Fibroblast of pulmonary artery (primary cell): ENCODE results near the gene FUT7.

Source experiments
- DNase-seq: peaks from one replicate; pipeline ENCODE4 v3.0.0-alpha.2; 2010; ENCODE audit warnings: low read depth
- H3K4me3 ChIP-seq: replicated peaks from 2 replicates; pipeline ENCODE4 v1.5.1; 2011; ENCODE audit warnings: low read depth, mild to moderate bottlenecking, control low read depth, low read length, moderate library complexity
- TF ChIP-seq, protein P1 (sequence below): IDR thresholded peaks from 2 replicates; pipeline ENCODE4 v1.5.1; 2011; ENCODE audit warnings: mild to moderate bottlenecking, control low read depth, low read length, inconsistent platforms; ENCODE audit errors: missing control alignments

FUT7 gene

DNA sequence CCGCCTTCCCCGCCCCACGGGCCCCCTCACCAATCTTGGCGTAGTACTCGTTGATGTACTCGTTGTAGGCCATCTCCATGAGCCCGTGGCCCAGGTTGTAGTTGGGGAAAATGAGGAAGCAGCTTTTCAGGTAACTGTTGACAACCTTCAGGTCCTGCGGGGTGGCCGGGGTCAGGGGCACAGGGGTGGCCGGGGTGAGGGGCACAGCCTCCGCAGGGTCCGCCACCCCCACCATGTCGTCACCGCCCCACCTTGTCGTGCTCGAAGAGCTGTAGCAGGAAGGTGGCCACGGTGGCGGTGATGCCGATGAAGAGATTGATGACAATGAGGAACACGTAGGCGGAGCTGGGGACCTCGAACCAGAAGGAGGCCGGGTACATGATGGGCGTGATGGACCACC, 20.7 kb downstream of the FUT7 start:
- no peak overlapping the region for H3K4me3 ChIP-seq
- DNase-seq: no peak
- TF ChIP-seq, protein P1, sequence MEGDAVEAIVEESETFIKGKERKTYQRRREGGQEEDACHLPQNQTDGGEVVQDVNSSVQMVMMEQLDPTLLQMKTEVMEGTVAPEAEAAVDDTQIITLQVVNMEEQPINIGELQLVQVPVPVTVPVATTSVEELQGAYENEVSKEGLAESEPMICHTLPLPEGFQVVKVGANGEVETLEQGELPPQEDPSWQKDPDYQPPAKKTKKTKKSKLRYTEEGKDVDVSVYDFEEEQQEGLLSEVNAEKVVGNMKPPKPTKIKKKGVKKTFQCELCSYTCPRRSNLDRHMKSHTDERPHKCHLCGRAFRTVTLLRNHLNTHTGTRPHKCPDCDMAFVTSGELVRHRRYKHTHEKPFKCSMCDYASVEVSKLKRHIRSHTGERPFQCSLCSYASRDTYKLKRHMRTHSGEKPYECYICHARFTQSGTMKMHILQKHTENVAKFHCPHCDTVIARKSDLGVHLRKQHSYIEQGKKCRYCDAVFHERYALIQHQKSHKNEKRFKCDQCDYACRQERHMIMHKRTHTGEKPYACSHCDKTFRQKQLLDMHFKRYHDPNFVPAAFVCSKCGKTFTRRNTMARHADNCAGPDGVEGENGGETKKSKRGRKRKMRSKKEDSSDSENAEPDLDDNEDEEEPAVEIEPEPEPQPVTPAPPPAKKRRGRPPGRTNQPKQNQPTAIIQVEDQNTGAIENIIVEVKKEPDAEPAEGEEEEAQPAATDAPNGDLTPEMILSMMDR: no peak

DNA sequence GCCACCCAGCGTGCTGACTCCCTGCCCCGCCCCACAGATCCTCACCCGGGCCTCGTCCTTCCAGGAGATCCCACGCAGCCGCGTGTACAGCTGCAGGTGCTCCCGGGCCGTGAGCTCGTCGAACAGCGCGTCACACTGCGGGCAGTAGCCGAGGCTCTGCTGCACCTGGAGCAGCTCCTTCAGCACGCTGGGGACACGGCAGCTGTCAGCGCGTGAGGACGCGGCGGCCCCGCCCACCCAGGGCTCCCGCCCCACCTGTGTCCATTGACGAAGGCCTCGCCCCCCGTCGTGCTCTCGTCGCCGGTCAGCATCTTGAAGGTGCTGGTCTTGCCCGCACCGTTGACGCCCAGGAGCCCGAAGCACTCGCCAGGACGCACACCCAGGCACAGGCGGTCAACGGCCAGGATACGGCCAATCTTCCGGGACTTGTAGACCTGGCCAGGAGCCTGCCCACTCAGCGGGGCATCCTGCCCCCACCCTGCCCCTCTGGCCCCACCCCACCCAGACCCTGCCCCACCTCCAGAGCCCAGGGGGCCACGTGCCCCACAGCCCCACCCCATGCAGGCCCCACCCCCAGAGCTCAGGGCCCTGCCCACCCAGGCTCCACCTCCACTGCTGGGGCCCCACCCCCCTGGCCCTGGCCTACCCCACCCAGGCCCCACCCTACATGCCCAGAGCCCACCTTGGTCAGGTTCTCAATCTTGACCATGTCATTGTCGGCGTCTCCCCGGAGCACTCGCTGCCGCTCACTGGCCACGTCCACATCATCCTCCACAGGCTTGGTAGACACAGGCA, 21.8 kb downstream of the FUT7 start:
- no peak for DNase-seq
- TF ChIP-seq, protein P1: no peak
- no peak overlapping the region for H3K4me3 ChIP-seq

DNA sequence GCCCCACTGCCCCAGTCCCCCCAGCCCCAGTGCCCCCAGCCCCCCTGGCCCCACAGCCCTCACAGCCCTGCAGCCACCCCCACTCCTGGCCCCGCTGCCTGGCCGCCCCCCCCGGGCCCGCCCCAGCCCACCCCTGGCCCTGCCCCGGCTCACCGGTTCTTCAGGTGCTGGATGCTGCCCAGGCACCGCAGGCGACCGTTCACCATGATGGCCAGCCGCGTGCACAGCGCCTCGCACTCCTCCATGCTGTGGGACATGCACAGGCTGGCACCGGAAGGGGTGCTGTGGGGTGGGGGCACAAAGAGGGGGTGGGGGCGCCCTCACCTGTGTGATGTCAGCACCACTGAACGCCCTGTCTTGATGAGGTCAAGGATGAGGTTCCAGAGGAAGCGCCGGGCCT, 22.7 kb downstream of the FUT7 start:
- no peak for DNase-seq
- TF ChIP-seq, protein P1: no peak
- H3K4me3 ChIP-seq: no peak overlapping the region

DNA sequence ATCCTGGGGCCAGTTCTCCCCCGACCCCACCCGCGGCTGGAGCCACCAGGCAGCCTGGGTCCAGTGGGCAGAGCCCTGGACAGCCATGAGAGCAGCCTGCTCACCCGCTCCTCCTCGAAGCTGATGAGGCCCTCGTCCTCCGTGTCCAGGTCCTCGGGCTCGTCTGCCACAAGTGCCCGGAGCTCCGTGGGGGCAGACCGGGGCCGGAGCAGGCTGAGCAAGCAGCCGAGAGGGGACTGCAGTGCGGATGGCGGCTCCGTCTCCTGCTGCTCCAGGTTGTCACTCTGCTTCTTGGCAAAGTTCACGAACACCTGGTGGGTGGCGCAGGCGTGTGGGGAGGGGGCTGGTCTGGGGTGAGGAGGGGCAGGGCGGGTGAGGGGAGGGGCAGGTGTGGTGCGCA, 23.6 kb downstream of the FUT7 start:
- H3K4me3 ChIP-seq: no peak overlapping the region
- no peak for DNase-seq
- TF ChIP-seq, protein P1: no peak

DNA sequence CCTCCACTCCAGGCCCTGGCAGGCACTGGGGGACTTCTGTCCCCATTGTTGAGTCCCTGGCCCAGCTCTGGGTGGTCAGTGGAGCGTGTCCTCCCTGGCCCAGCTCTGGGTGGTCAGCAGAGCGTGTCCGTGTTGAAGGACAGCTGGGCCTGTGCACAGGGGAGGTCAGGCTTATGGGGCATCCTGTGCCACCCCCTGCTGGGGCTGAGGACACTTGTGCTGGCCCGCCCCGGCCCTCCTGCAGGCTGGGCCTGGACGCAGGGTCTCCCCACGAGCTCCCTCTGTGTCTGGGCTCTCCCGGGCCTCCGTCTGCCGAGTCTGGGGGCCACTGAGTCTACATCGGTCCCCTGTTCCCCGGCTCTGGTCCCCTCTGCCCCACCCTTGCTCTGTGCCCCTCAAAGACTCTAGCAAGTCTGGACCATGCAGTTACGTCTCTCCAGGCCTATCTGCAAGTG, 24.0 kb downstream of the FUT7 start:
- TF ChIP-seq, protein P1: no peak
- DNase-seq: no peak
- no peak overlapping the region for H3K4me3 ChIP-seq

DNA sequence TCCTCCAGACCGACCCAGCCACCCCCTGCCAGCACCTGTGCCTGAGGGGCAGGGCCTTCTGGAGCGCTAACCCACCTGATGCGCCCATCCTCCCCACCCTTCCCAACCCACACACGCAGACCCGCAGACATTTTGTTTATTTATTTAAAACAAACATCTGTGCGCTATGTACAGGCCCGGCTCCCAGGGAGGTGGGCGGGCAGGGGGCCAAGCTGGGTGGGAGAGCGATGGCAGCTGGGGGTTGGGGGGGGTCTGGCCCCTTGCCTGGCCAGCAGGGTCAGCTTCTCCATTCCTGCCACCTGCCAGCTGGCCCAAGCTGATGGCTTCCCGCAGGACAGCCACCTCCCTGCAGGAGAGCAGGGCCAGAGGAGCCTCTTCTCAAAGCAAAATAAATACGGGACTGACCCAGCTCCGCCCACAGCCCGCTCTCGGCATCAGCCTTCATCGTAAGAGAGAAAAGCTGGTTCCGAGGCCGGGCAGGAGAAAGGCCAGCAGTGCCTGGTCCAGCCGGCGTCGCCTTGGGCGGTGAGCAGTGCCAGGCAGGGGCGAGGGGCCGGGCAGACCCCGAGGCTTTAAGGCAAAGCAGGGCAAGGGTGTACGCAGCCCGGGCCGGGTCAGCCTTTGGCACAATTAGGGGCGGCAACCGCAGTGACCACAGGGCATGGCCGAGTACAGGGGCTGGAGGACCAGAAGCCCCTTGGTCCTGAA, 24.6 kb downstream of the FUT7 start:
- no peak overlapping the region for H3K4me3 ChIP-seq
- TF ChIP-seq, protein P1: no peak
- DNase-seq: no peak
